ENCODE data around the gene SYCP2L. TPM values are rescaled to one million over a fixed set of nuclear protein-coding genes. Genes with fewer than 3 reads are reported as not detected.

Gene SYCP2L
- total and polyA plus RNA-seq, 2 of the 4 experiments (the other 2 are of a cell fraction), result 0.05 TPM; not detected in 1

DNA sequence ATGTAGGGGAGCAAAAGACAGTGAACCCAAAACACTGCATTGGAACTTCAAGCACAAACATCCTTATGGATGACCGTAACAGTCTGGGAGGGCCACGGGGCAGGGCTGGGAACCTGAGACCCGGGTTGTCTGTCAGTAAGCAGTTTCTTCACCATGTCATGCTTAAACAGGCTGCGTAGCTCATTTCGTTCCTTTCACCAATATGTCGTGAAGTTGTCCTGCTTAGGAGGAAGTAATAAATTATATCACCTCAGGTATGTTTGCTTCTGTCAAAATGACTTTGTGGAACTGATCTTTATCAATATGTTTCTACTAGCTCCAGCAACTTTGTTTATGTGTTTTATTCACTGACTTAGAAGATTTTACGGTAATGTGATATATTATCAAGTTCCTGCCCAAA is 36.1 kb upstream of the SYCP2L start:
- H2AK5ac ChIP-seq (ENCODE audit: low read depth, low read length), result no peak overlapping the region
- no peaks in the 10 kb centered on the region for H3K9me1 ChIP-seq (ENCODE audit: insufficient read depth, low read length)
- TF ChIP-seq CEBPB (IDR thresholded peaks at IDR 0.05; ENCODE audit: low read depth, low read length) (no peak), RCOR1 (IDR thresholded peaks at IDR 0.05; ENCODE audit: insufficient replicate concordance, low read length) (no peak), MAFK (IDR thresholded peaks at IDR 0.05; ENCODE audit: low read depth, low read length) (no peak), MXI1 (IDR thresholded peaks at IDR 0.05; ENCODE audit: borderline replicate concordance, low read depth, low read length) (no peak), POLR2A (IDR thresholded peaks at IDR 0.05; ENCODE audit: low read depth, low read length) (no peak)
- TF ChIP-seq, protein P1, sequence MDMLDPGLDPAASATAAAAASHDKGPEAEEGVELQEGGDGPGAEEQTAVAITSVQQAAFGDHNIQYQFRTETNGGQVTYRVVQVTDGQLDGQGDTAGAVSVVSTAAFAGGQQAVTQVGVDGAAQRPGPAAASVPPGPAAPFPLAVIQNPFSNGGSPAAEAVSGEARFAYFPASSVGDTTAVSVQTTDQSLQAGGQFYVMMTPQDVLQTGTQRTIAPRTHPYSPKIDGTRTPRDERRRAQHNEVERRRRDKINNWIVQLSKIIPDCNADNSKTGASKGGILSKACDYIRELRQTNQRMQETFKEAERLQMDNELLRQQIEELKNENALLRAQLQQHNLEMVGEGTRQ (IDR thresholded peaks at IDR 0.05; ENCODE audit: low read depth, low read length), result no peak
- POLR2A ChIA-PET (ENCODE audit: unreplicated experiment), result no interaction called here
- no peak overlapping the region for H2AFZ ChIP-seq (replicated peaks; ENCODE audit: low read length, poor library complexity)
- no peak overlapping the region for H3K4me3 ChIP-seq (ENCODE audit: insufficient read depth, low read depth, low read length)
- H2AK9ac ChIP-seq (replicated peaks; ENCODE audit: low read depth, low read length, poor library complexity), result no peak overlapping the region
- intact Hi-C loops (cut with micrococcal nuclease), result no loop called here
- H4K91ac ChIP-seq (ENCODE audit: insufficient read depth, low read depth, low read length), result no peak overlapping the region
- H2BK120ac ChIP-seq (ENCODE audit: low read depth, low read length), result no peak overlapping the region
- H3K56ac ChIP-seq (ENCODE audit: extremely low read depth, insufficient read depth, low read length), result no peak overlapping the region
- peaks cover 2% of the 10 kb centered on the region; the same call in 1 of the 2 replicates for H3K9me3 ChIP-seq (ENCODE audit: control insufficient read depth, insufficient read depth, low read length)
- H3K4me2 ChIP-seq (ENCODE audit: low read depth, low read length), result no peak overlapping the region
- no peak overlapping the region for H3K4ac ChIP-seq (ENCODE audit: low read depth, low read length)
- no peak overlapping the region for H3K23ac ChIP-seq (ENCODE audit: low read depth, low read length)
- no peak overlapping the region for H4K5ac ChIP-seq (ENCODE audit: low read depth, low read length)
- H3K4me1 ChIP-seq (ENCODE audit: control insufficient read depth, insufficient read depth, low read length), result no peaks in the 10 kb centered on the region; the same call in 1 of the 2 replicates
- H3K14ac ChIP-seq (replicated peaks; ENCODE audit: low read depth, low read length), result no peak overlapping the region
- in situ Hi-C loops (cut with MboI; ENCODE audit: low sequenced_read_pairs), result no loop called here
- DNase-seq (no peak), ATAC-seq (ENCODE audit: low read depth) (no peak)
- dilution Hi-C loops (cut with HindIII; ENCODE audit: low sequenced_read_pairs, unreplicated experiment), result no loop called here
- H4K8ac ChIP-seq (ENCODE audit: low read depth in 2 of 2, low read length in 2 of 2), result no peak overlapping the region
- no peak overlapping the region for H3K9ac ChIP-seq (ENCODE audit: low read depth, low read length)
- peaks cover 3% of the 10 kb centered on the region for H3K27me3 ChIP-seq (ENCODE audit: control insufficient read depth, insufficient read depth, low read length)
- CTCF ChIA-PET, result no interaction called here
- H2BK15ac ChIP-seq (ENCODE audit: low read depth, low read length), result no peak overlapping the region
- no peaks in the 10 kb centered on the region for H3K36me3 ChIP-seq (ENCODE audit: control insufficient read depth, insufficient read depth, low read length)
- no TSS peak for BruUV-seq (replicated peaks)
- no peaks in the 10 kb centered on the region for H4K20me1 ChIP-seq (ENCODE audit: insufficient read depth, low read length)
- H3K27ac ChIP-seq (ENCODE audit: insufficient read depth, low read length), result no peak overlapping the region
- H3K18ac ChIP-seq (ENCODE audit: low read depth, low read length), result no peak overlapping the region
- H3K79me1 ChIP-seq (ENCODE audit: low read depth in 1 of 2, low read length in 2 of 2), result no peaks in the 10 kb centered on the region
- no peak overlapping the region for H2BK20ac ChIP-seq (ENCODE audit: low read depth, low read length)
- 20% methylated on average over 1 of the region's 7 CpGs; no CpG with 5 or more reads in 1 of the 2 experiments for WGBS, 2 experiments (ENCODE audit: extremely low coverage in 2 of 2, insufficient read length in 1 of 2)
- H2BK5ac ChIP-seq (ENCODE audit: low read depth, low read length, poor library complexity, severe bottlenecking), result no peak overlapping the region

Data from IMR-90 (cell line).